HepG2 (cell line): ENCODE data around the gene ADAP2. TPM values are rescaled to one million over a fixed set of nuclear protein-coding genes. Genes with fewer than 3 reads are reported as not detected.
A peak's percentile ranks its signal among the peaks of the same experiment; 100 is the strongest.

Experiments used
- BRCA1 ChIP-seq: sonication (generic); formaldehyde crosslinking; IDR thresholded peaks from 2 replicates; pipeline ENCODE4 v1.4.0; 2020; ENCODE audit warnings: missing genetic modification reagents
- PPARG ChIP-seq: conservative IDR thresholded peaks from 2 replicates; pipeline ENCODE4 v1.6.1; 2016; ENCODE audit warnings: missing biosample characterization, missing genetic modification reagents
- TP53 ChIP-seq: sonication (generic); formaldehyde crosslinking; conservative IDR thresholded peaks from 2 replicates; pipeline ENCODE4 v1.4.0; 2020; ENCODE audit warnings: missing genetic modification reagents
- ZFP41 ChIP-seq: sonication (generic); formaldehyde crosslinking; IDR thresholded peaks from 2 replicates; pipeline ENCODE4 v1.4.0; 2020; ENCODE audit warnings: mild to moderate bottlenecking, missing genetic modification reagents, borderline replicate concordance
- ZNF569 ChIP-seq: sonication (generic); formaldehyde crosslinking; IDR thresholded peaks from 2 replicates; pipeline ENCODE4 v1.5.0; 2020; ENCODE audit warnings: mild to moderate bottlenecking, missing genetic modification reagents, moderate library complexity, borderline replicate concordance
- ZNF605 ChIP-seq: sonication (generic); formaldehyde crosslinking; IDR thresholded peaks from 2 replicates; pipeline ENCODE4 v1.8.0; 2022; ENCODE audit warnings: mild to moderate bottlenecking, missing genetic modification reagents
- ZNF652 ChIP-seq: IDR thresholded peaks from 2 replicates; pipeline ENCODE4 v1.6.1; 2016; ENCODE audit warnings: low read depth, borderline replicate concordance
- polyA plus RNA-seq, 8 experiments: library from polyadenylated mRNA; depleted of rRNA in 3 of 8; stranded (reverse) in 7 of 8; unstranded in 1 of 8; fragments of >200 nt; fragmentation: Illumina TruSeq in 4 of 8; extraction: Trizol in 4 of 8; gene quantifications; 2 replicates each; pipeline versions ENCODE4 v1.2.1 to v1.2.3, GENCODE V29; 2011 to 2016; ENCODE audit warnings: low read depth in 4 of 8, missing spikeins in 1 of 8, mixed read lengths in 1 of 8; ENCODE audit not compliant: insufficient read depth in 1 of 8
- total RNA-seq, 5 experiments: library from RNA; depleted of rRNA; stranded (reverse); fragments of >200 nt; fragmentation: Illumina TruSeq; extraction: Trizol; gene quantifications; 2 replicates each; pipeline ENCODE4 v1.2.3, GENCODE V29; 2016; ENCODE audit warnings: low read depth in 1 of 5
- TF ChIP-seq, protein P1 (sequence below): sonication (generic); formaldehyde crosslinking; IDR thresholded peaks from 2 replicates; pipeline ENCODE4 v1.9.0; 2021; ENCODE audit warnings: missing genetic modification reagents, borderline replicate concordance
- TF ChIP-seq, protein P2 (sequence below): sonication (generic); formaldehyde crosslinking; IDR thresholded peaks from 2 replicates; pipeline ENCODE4 v1.8.0; 2022; ENCODE audit warnings: mild to moderate bottlenecking, missing genetic modification reagents; ENCODE audit not compliant: insufficient replicate concordance
- TF ChIP-seq, protein P3 (sequence below): sonication (generic); formaldehyde crosslinking; IDR thresholded peaks from 2 replicates; pipeline ENCODE4 v1.5.1; 2020; ENCODE audit warnings: missing genetic modification reagents, mild to moderate bottlenecking, borderline replicate concordance
- TF ChIP-seq, protein P4 (sequence below), 2 experiments: sonication (generic) in 1 of 2; formaldehyde crosslinking in 1 of 2; IDR thresholded peaks; 2 replicates each; pipeline versions ENCODE4 v1.4.0 to v1.6.1; 2018 to 2020; ENCODE audit warnings: missing genetic modification reagents in 2 of 2, borderline replicate concordance in 1 of 2, low read depth in 1 of 2, mild to moderate bottlenecking in 1 of 2, missing biosample characterization in 1 of 2
- TF ChIP-seq, protein P5 (sequence below): sonication (generic); formaldehyde crosslinking; IDR thresholded peaks from 2 replicates; pipeline ENCODE4 v1.5.0; 2020; ENCODE audit warnings: mild to moderate bottlenecking, missing genetic modification reagents
- TF ChIP-seq, protein P6 (sequence below): sonication (generic); formaldehyde crosslinking; IDR thresholded peaks from 2 replicates; pipeline ENCODE4 v1.5.0; 2020; ENCODE audit warnings: mild to moderate bottlenecking, missing genetic modification reagents

ADAP2 gene
- total and polyA plus RNA-seq, 2 of the 13 experiments (the other 11 are each of a cell fraction or from before 2014, with no cell fraction given) = 0.51 to 0.70 TPM

DNA sequence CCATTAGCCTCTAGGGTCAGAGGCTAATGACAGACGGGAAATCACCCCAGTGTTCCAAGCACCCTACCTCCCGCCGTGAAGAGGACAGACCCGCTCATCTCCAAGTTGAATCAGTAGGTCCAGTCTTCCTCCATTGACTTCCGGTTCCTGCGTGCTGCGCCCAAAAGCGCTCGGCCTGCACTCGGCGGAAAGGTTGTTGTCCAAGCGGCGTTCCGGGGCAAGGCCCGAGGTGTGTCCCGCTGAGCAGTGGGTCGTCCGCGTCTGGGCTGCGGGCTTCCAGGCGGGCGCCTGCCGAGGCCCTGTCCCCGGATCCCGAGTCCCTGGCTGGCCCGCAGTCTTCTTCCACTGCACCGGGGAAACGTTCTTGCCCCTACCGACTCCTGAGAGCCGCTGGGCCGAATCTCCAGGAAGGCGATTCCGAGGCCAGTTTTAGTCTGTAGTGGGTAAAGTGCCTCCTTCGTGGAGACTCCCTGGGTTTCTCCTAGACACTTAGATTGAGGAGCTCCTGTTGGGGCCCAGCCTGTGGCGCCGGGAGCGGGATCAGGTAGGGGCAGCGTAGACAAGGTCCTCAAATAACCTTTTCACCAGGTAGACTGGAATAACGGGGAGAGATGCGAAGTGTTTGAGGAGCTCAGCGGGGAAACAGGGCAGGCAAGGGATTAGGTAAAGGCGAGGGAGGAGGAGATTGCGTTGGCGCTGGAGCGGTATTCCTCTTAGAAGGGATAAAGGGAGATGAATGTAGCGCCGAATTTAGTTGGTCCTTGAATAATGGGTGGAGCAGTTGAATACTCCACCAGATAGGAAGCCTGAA is 15.4 kb upstream of the ADAP2 start, which contains the start of gene TEFM (continued):
- TF ChIP-seq, protein P1, sequence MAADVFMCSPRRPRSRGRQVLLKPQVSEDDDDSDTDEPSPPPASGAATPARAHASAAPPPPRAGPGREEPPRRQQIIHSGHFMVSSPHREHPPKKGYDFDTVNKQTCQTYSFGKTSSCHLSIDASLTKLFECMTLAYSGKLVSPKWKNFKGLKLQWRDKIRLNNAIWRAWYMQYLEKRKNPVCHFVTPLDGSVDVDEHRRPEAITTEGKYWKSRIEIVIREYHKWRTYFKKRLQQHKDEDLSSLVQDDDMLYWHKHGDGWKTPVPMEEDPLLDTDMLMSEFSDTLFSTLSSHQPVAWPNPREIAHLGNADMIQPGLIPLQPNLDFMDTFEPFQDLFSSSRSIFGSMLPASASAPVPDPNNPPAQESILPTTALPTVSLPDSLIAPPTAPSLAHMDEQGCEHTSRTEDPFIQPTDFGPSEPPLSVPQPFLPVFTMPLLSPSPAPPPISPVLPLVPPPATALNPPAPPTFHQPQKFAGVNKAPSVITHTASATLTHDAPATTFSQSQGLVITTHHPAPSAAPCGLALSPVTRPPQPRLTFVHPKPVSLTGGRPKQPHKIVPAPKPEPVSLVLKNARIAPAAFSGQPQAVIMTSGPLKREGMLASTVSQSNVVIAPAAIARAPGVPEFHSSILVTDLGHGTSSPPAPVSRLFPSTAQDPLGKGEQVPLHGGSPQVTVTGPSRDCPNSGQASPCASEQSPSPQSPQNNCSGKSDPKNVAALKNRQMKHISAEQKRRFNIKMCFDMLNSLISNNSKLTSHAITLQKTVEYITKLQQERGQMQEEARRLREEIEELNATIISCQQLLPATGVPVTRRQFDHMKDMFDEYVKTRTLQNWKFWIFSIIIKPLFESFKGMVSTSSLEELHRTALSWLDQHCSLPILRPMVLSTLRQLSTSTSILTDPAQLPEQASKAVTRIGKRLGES (CRISPR knock-in tag) = no peak
- TF ChIP-seq, protein P2, sequence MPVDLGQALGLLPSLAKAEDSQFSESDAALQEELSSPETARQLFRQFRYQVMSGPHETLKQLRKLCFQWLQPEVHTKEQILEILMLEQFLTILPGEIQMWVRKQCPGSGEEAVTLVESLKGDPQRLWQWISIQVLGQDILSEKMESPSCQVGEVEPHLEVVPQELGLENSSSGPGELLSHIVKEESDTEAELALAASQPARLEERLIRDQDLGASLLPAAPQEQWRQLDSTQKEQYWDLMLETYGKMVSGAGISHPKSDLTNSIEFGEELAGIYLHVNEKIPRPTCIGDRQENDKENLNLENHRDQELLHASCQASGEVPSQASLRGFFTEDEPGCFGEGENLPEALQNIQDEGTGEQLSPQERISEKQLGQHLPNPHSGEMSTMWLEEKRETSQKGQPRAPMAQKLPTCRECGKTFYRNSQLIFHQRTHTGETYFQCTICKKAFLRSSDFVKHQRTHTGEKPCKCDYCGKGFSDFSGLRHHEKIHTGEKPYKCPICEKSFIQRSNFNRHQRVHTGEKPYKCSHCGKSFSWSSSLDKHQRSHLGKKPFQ (CRISPR knock-in tag) = peak; percentile 63
- TF ChIP-seq, protein P3, sequence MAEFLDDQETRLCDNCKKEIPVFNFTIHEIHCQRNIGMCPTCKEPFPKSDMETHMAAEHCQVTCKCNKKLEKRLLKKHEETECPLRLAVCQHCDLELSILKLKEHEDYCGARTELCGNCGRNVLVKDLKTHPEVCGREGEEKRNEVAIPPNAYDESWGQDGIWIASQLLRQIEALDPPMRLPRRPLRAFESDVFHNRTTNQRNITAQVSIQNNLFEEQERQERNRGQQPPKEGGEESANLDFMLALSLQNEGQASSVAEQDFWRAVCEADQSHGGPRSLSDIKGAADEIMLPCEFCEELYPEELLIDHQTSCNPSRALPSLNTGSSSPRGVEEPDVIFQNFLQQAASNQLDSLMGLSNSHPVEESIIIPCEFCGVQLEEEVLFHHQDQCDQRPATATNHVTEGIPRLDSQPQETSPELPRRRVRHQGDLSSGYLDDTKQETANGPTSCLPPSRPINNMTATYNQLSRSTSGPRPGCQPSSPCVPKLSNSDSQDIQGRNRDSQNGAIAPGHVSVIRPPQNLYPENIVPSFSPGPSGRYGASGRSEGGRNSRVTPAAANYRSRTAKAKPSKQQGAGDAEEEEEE (CRISPR knock-in tag) = peak; percentile 69; the same call in 1 of the 2 replicates
- TF ChIP-seq ZNF605 (CRISPR knock-in tag) = peak; percentile 96
- TF ChIP-seq, protein P4, sequence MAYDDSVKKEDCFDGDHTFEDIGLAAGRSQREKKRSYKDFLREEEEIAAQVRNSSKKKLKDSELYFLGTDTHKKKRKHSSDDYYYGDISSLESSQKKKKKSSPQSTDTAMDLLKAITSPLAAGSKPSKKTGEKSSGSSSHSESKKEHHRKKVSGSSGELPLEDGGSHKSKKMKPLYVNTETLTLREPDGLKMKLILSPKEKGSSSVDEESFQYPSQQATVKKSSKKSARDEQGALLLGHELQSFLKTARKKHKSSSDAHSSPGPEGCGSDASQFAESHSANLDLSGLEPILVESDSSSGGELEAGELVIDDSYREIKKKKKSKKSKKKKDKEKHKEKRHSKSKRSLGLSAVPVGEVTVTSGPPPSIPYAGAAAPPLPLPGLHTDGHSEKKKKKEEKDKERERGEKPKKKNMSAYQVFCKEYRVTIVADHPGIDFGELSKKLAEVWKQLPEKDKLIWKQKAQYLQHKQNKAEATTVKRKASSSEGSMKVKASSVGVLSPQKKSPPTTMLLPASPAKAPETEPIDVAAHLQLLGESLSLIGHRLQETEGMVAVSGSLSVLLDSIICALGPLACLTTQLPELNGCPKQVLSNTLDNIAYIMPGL (CRISPR knock-in tag; IDR thresholded peaks at IDR 0.05; ENCODE audit: borderline replicate concordance in 1 of 2, low read depth in 1 of 2) = peak; percentile 99
- TF ChIP-seq, protein P5, sequence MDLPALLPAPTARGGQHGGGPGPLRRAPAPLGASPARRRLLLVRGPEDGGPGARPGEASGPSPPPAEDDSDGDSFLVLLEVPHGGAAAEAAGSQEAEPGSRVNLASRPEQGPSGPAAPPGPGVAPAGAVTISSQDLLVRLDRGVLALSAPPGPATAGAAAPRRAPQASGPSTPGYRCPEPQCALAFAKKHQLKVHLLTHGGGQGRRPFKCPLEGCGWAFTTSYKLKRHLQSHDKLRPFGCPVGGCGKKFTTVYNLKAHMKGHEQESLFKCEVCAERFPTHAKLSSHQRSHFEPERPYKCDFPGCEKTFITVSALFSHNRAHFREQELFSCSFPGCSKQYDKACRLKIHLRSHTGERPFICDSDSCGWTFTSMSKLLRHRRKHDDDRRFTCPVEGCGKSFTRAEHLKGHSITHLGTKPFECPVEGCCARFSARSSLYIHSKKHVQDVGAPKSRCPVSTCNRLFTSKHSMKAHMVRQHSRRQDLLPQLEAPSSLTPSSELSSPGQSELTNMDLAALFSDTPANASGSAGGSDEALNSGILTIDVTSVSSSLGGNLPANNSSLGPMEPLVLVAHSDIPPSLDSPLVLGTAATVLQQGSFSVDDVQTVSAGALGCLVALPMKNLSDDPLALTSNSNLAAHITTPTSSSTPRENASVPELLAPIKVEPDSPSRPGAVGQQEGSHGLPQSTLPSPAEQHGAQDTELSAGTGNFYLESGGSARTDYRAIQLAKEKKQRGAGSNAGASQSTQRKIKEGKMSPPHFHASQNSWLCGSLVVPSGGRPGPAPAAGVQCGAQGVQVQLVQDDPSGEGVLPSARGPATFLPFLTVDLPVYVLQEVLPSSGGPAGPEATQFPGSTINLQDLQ (CRISPR knock-in tag) = 0 out of 2 replicates have a peak, but pooled peaks have one; percentile 76
- TF ChIP-seq TP53 = peak; percentile 90
- no peak for TF ChIP-seq ZNF569
- peak; percentile 94; the same call in 1 of the 2 replicates for TF ChIP-seq BRCA1 (CRISPR knock-in tag)
- TF ChIP-seq ZFP41 (CRISPR knock-in tag) = no peak
- TF ChIP-seq, protein P6, sequence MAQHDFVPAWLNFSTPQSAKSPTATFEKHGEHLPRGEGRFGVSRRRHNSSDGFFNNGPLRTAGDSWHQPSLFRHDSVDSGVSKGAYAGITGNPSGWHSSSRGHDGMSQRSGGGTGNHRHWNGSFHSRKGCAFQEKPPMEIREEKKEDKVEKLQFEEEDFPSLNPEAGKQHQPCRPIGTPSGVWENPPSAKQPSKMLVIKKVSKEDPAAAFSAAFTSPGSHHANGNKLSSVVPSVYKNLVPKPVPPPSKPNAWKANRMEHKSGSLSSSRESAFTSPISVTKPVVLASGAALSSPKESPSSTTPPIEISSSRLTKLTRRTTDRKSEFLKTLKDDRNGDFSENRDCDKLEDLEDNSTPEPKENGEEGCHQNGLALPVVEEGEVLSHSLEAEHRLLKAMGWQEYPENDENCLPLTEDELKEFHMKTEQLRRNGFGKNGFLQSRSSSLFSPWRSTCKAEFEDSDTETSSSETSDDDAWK (CRISPR knock-in tag) = no peak
- no peak for TF ChIP-seq ZNF652
- TF ChIP-seq PPARG = peak; percentile 58; the same call in 1 of the 2 replicates
